Subcutaneous abdominal adipose tissue (tissue), 5 donors: ENCODE measurements around the gene PDZRN3.

Experiments used
- H3K27ac ChIP-seq: one replicate; pipeline ENCODE4 v1.7.0; 2013; ENCODE audit warnings: low read depth, mild to moderate bottlenecking, inconsistent platforms, low read length, moderate library complexity
- H3K27me3 ChIP-seq, 5 donors: one replicate each; pipeline ENCODE4 v1.7.0; 2013; ENCODE audit warnings: low read length in 5 of 5, inconsistent platforms in 1 of 5; ENCODE audit not compliant: control insufficient read depth in 5 of 5, insufficient read depth in 4 of 5
- H3K36me3 ChIP-seq, 5 donors: one replicate each; pipeline ENCODE4 v1.7.0; 2013; ENCODE audit warnings: low read length in 5 of 5; ENCODE audit not compliant: control insufficient read depth in 5 of 5, insufficient read depth in 5 of 5
- H3K4me1 ChIP-seq, 5 donors: one replicate each; pipeline ENCODE4 v1.7.0; 2013; ENCODE audit warnings: low read length in 5 of 5, mild to moderate bottlenecking in 3 of 5, moderate library complexity in 1 of 5; ENCODE audit not compliant: control insufficient read depth in 5 of 5, insufficient read depth in 5 of 5
- H3K4me3 ChIP-seq, 5 donors: one replicate each; pipeline ENCODE4 v1.7.0; 2013; ENCODE audit warnings: low read length in 5 of 5, low read depth in 1 of 5
- H3K9ac ChIP-seq, 5 donors: one replicate each; pipeline ENCODE4 v1.7.0; 2013; ENCODE audit warnings: low read length in 5 of 5, mild to moderate bottlenecking in 4 of 5, moderate library complexity in 3 of 5
- H3K9me3 ChIP-seq, 5 donors: one replicate each; pipeline ENCODE4 v1.7.0; 2013; ENCODE audit warnings: low read length in 5 of 5; ENCODE audit not compliant: control insufficient read depth in 5 of 5
- donor health status: healthy.
- donor health status: healthy.
- donor health status: healthy.
- donor health status: healthy.
- donor health status: healthy.

The PDZRN3 gene

GRCh38 chr3:73380735-73381532 is 243.8 kb downstream of the PDZRN3 start:
- Histone ChIP-seq H3K4me1 (no peaks in the 10 kb centered on the region), H3K36me3 (peaks cover 21 to 44% (median 30%) of the 10 kb centered on the region in 5 donors), H3K9ac (no peak overlapping the region), H3K4me3 (no peak overlapping the region), H3K27me3 (no peaks in the 10 kb centered on the region), H3K9me3 (peaks cover 0 to 8% (median 0%) of the 10 kb centered on the region in 5 donors), H3K27ac (no peak overlapping the region)

DNA sequence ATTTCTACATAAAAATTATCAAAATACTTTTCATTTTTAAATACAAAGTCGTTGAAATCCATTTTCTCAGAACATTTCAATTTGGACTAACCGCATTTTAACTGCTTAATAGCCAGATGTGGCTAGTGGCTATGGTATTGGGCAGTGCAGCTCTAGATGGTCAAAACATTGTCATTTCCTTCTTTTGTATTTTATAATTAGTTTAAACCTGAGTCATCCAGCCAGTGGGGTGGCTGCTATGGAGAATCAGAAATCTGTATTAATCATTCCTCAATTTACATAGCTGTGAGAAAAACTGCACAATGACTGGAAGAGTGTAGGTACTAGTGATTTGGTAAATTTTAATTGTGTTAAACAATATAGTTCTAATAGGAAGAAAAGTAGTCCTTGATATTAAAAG is 245.3 kb downstream of the PDZRN3 start:
- Histone ChIP-seq H3K4me1 (no peaks in the 10 kb centered on the region), H3K9ac (no peak overlapping the region), H3K4me3 (no peak overlapping the region), H3K27me3 (no peaks in the 10 kb centered on the region), H3K9me3 (peaks cover 0 to 5% (median 0%) of the 10 kb centered on the region in 5 donors), H3K27ac (no peak overlapping the region), H3K36me3 (peaks cover 15 to 29% (median 19%) of the 10 kb centered on the region in 5 donors)

DNA sequence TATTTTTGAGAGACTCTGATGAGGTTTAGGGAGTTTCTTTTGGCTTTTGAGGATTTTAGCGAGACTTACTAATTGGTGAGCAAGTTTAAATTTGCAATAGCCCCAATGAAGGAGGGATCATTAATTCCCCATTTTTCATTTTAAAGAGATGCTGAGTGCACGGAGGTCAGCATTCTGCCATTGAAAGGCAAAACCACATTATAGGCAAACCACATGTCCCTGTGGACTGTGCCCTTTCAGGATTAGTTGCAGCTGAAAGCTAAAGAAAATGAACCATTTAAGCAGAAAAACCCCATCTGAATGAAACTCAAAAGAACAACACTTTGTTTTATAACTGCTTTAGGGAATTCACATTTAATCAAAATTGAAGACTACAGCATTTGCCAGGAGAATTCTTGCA is 246.5 kb downstream of the PDZRN3 start:
- Histone ChIP-seq H3K4me1 (no peaks in the 10 kb centered on the region), H3K9ac (no peak overlapping the region)

GRCh38 chr3:73365756-73366397 is 258.9 kb downstream of the PDZRN3 start:
- Histone ChIP-seq H3K4me1 (peaks cover 0 to 24% (median 6%) of the 10 kb centered on the region in 5 donors), H3K9me3 (peaks cover 0 to 10% (median 2%) of the 10 kb centered on the region in 5 donors), H3K4me3 (no peak overlapping the region), H3K27me3 (no peaks in the 10 kb centered on the region), H3K9ac (no peak overlapping the region), H3K27ac (peak overlapping the region; percentile 67), H3K36me3 (no peaks in the 10 kb centered on the region)

More for the DNA sequence above, 246.5 kb downstream of the PDZRN3 start:
- no peaks in the 10 kb centered on the region for H3K27me3 ChIP-seq
- no peak overlapping the region for H3K4me3 ChIP-seq
- H3K27ac ChIP-seq = no peak overlapping the region
- H3K9me3 ChIP-seq = peaks cover 0 to 6% (median 0%) of the 10 kb centered on the region in 5 donors
- H3K36me3 ChIP-seq = peaks cover 3 to 17% (median 12%) of the 10 kb centered on the region in 5 donors

- Histone ChIP-seq H3K27ac (peak overlapping the region; percentile 67), H3K4me3 (no peak overlapping the region), H3K9ac (no peak overlapping the region), H3K9me3 (peaks cover 0 to 10% (median 2%) of the 10 kb centered on the region in 5 donors), H3K36me3 (no peaks in the 10 kb centered on the region), H3K4me1 (peaks cover 0 to 24% (median 6%) of the 10 kb centered on the region in 5 donors), H3K27me3 (no peaks in the 10 kb centered on the region)
These were observed 260.2 kb downstream of the PDZRN3 start for GRCh38 chr3:73364517-73364916.

- no peaks in the 10 kb centered on the region for H3K36me3 ChIP-seq
- H3K9ac ChIP-seq = no peak overlapping the region
- H3K27ac ChIP-seq = no peak overlapping the region
- H3K4me3 ChIP-seq = no peak overlapping the region
- peaks cover 0 to 10% (median 2%) of the 10 kb centered on the region in 5 donors for H3K9me3 ChIP-seq
- H3K4me1 ChIP-seq = peaks cover 0 to 24% (median 6%) of the 10 kb centered on the region in 5 donors
- no peaks in the 10 kb centered on the region for H3K27me3 ChIP-seq
These were observed 261.6 kb downstream of the PDZRN3 start for GRCh38 chr3:73363093-73363492.

DNA sequence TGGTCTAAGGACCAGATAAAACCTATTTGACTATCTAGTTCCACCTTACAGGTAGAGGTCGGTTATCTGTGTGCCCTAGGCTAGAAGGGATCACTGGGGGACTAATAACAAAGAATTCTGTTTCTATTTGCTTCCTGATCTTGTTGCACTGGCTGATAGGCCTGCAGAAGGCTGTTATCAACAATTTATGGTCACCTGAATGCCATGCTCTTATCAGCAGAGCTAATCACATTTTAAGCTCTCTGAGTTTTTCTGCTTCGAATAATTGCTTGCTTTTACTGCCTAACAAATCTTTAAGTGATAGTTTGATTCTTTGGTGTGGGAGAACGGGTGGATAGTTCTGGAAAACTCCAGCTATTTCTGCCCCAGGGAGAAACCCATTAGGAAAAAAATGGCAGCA is 263.1 kb downstream of the PDZRN3 start:
- Histone ChIP-seq H3K27ac (no peak overlapping the region), H3K9me3 (peaks cover 0 to 10% (median 2%) of the 10 kb centered on the region in 5 donors), H3K4me1 (peaks cover 0 to 16% (median 6%) of the 10 kb centered on the region in 5 donors), H3K36me3 (no peaks in the 10 kb centered on the region), H3K27me3 (no peaks in the 10 kb centered on the region), H3K9ac (no peak overlapping the region), H3K4me3 (no peak overlapping the region)

DNA sequence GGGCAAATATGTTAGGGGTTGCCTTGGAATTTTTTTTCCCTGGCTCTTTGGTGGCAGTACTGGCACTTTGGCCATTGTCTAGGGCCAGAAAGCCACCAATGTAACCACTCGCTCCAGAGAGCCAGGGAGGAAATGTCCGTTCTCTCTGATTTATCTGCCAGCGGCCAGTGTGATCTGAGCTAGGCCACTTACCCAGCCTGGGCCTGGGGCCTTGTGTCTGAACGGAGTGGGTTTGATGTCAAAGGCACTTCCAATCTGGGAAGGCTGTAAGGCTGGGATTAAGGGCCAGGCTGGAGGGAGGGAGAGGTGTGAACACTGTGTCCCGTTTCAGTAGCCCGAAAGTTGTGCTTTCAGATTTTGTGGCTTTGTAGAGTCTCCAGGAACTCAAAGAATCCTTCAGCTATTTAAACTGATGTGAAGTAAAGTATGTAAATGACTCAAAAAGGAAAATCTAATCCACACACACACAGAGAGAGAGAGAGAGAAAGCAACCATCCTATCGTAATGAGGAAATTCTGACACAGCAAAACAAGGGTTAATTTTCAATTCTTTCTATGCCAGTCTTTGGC is 271.0 kb downstream of the PDZRN3 start:
- no peaks in the 10 kb centered on the region for H3K36me3 ChIP-seq
- no peak overlapping the region for H3K4me3 ChIP-seq
- H3K27me3 ChIP-seq = peaks cover 0 to 5% (median 0%) of the 10 kb centered on the region in 5 donors
- no peak overlapping the region for H3K27ac ChIP-seq
- no peaks in the 10 kb centered on the region for H3K9me3 ChIP-seq
- no peak overlapping the region for H3K9ac ChIP-seq
- peaks cover 0 to 14% (median 10%) of the 10 kb centered on the region in 5 donors for H3K4me1 ChIP-seq

DNA sequence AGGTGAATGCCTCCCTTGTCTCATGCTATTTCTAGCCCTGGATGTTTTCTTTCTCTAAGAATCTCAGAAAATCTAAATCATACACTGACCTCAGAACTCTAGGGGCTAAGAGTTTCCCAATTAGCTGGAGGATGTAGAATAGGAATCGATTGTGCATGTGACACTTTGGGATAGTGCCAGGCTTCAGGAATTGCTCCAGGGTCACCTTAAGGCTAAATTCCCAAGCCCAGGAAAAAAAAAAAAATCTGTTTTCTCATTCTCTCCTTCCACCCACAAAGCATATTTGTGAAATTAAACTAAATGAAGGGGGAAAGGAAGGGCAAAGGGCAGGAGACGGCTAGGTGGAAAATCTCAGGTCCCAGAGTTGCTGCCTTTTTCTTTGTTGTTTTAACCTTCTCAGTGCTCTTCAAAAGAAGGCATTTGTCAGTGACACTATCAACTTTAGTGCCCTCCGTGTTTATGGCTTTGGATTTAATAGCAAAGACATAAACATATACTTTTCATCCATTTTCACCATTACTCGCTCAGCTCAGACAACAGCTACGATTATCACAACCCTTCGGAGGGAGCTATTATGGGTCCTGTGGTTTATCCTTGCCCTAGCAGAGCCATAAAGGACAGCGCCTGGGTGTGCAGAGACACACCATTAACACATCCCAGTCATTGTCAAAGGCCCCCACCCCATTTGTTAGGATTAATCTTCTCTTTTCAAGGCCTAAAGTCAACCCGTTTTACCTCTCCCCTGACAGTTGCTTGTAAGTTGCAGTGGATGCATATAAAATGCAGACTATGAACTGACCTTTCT is 271.7 kb downstream of the PDZRN3 start:
- H3K9ac ChIP-seq = no peak overlapping the region
- H3K27me3 ChIP-seq = peaks cover 0 to 5% (median 0%) of the 10 kb centered on the region in 5 donors
- no peaks in the 10 kb centered on the region for H3K9me3 ChIP-seq
- no peak overlapping the region for H3K27ac ChIP-seq
- H3K36me3 ChIP-seq = no peaks in the 10 kb centered on the region
- no peak overlapping the region for H3K4me3 ChIP-seq
- H3K4me1 ChIP-seq = peaks cover 0 to 14% (median 10%) of the 10 kb centered on the region in 5 donors
